CD4-positive, alpha-beta T cell (primary cell): ENCODE data around the gene KDM2B. TPM values are rescaled to one million over a fixed set of nuclear protein-coding genes. Genes with fewer than 3 reads are reported as not detected.

Experiments
- ATAC-seq: fragments of 200-7000 bp; cut with Tn5 transposase; one replicate; pipeline ENCODE4 v1.10.0; 2022; ENCODE audit warnings: mild to moderate bottlenecking; ENCODE audit not compliant: poor library complexity
- CTCF ChIA-PET: fragments of 350-600 bp; sonication (Branson Sonifier 250); formaldehyde crosslinking; loops from one replicate; lab custom pipeline; 2021; ENCODE audit warnings: antibody characterized with exemption, inconsistent platforms; lab: Charles Lee
- POLR2A ChIA-PET: fragments of 350-600 bp; sonication (Branson Sonifier 250); formaldehyde crosslinking; loops from one replicate; lab custom pipeline; 2021; ENCODE audit warnings: antibody characterized with exemption, inconsistent platforms; lab: Charles Lee
- DNase-seq, 14 experiments: peaks; one replicate each; pipeline ENCODE4 v3.0.0-alpha.2; 2013 to 2020; ENCODE audit warnings: mixed read lengths in 2 of 14
- H3K27ac ChIP-seq, 2 donors: one replicate each; pipeline versions ENCODE4 v1.5.1 to v1.7.0; 2013; ENCODE audit warnings: low read length in 2 of 2, low read depth in 1 of 2, mild to moderate bottlenecking in 1 of 2
- H3K27me3 ChIP-seq, 2 experiments: 1 replicate in 1 of 2; 2 replicates in 1 of 2; pipeline versions ENCODE4 v1.6.1 to v1.7.0; 2013; ENCODE audit warnings: low read length in 2 of 2, control low read depth in 1 of 2, mild to moderate bottlenecking in 1 of 2, moderate library complexity in 1 of 2; ENCODE audit not compliant: insufficient read depth in 2 of 2, control insufficient read depth in 1 of 2
- H3K36me3 ChIP-seq: one replicate; pipeline ENCODE4 v1.6.1; 2013; ENCODE audit warnings: low read length, control low read depth; ENCODE audit not compliant: insufficient read depth
- H3K4me1 ChIP-seq: one replicate; pipeline ENCODE4 v1.6.1; 2013; ENCODE audit warnings: low read length, control low read depth; ENCODE audit not compliant: insufficient read depth
- H3K4me3 ChIP-seq: one replicate; pipeline ENCODE4 v1.5.1; 2013; ENCODE audit warnings: mild to moderate bottlenecking, low read length, moderate library complexity
- H3K9me3 ChIP-seq, 2 experiments: 1 replicate in 1 of 2; 2 replicates in 1 of 2; pipeline versions ENCODE4 v1.6.1 to v1.7.0; 2013; ENCODE audit warnings: low read length in 2 of 2, mild to moderate bottlenecking in 2 of 2, control low read depth in 1 of 2, moderate library complexity in 1 of 2; ENCODE audit not compliant: control insufficient read depth in 1 of 2, insufficient read depth in 1 of 2
- H3K27ac Mint-ChIP-seq: one replicate; pipeline ENCODE4 v1.8.0; 2020; ENCODE audit warnings: mixed read lengths
- H3K27me3 Mint-ChIP-seq: one replicate; pipeline ENCODE4 v1.8.0; 2021; ENCODE audit warnings: mixed read lengths
- H3K36me3 Mint-ChIP-seq: one replicate; pipeline ENCODE4 v1.8.0; 2021; ENCODE audit warnings: low read depth, mixed read lengths
- H3K4me1 Mint-ChIP-seq: one replicate; pipeline ENCODE4 v1.8.0; 2021; ENCODE audit warnings: low read depth, mixed read lengths
- H3K4me3 Mint-ChIP-seq: one replicate; pipeline ENCODE4 v1.8.0; 2020; ENCODE audit warnings: mild to moderate bottlenecking, mixed read lengths
- H3K9me3 Mint-ChIP-seq: one replicate; pipeline ENCODE4 v1.8.0; 2020; ENCODE audit warnings: mixed read lengths
- CTCF ChIP-seq: fragments of 200-600 bp; IDR thresholded peaks from one replicate; pipeline ENCODE4 v1.8.0; 2022; ENCODE audit warnings: antibody characterized with exemption, mild to moderate bottlenecking
- intact Hi-C, 2 experiments: fragments of 100-400 bp; cut with DNase I in 1 of 2; cut with micrococcal nuclease in 1 of 2; formaldehyde crosslinking; loops; one replicate each; pipeline versions ENCODE4 v1.15.1 to v1.9.0; 2023 to 2025; cut with DNase I, micrococcal nuclease
- total RNA-seq, 174 experiments: library from RNA in 2 of 174; stranded (reverse) in 2 of 174; gene quantifications; one replicate each; pipeline ENCODE4 v1.2.3 and lab custom pipeline; 2021 to 2026

The KDM2B gene
- total RNA-seq, 2 experiments from 2014 or later = 60.4 to 62.6 TPM

DNA sequence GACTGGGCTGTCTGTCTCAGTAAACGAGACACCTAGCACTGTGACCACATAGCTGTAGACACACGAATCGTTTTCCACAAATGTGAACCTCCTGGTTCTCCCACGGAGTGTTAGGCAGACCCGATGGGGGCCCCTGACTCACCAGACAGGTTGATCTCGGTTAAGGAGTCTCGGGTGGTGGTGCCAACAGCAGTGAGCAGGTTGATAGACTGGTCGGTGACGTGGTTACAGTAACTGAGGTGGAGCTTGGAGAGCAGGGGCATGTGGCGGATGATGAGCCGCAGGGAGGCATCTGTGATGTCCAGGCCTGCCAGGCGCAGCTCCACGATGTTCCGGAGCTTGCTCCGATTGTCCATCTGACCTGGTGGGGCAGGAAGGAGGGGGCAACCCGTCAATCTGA is 141.1 kb downstream of the KDM2B start:
- no peak for TF ChIP-seq CTCF
- ChIA-PET CTCF (no interaction called here), POLR2A (interaction anchor here (1.3 kb wide), 1 partner anchor 22 kb away, joined by 3 read pairs; no protein-coding TSS in a partner anchor)
- ATAC-seq = no peak
- Mint-ChIP-seq H3K9me3 (no peaks in the 10 kb centered on the region), H3K27ac (no peak overlapping the region), H3K36me3 (peaks cover 77% of the 10 kb centered on the region), H3K27me3 (no peaks in the 10 kb centered on the region), H3K4me3 (no peak overlapping the region), H3K4me1 (peaks cover 4% of the 10 kb centered on the region)
- H3K4me1 ChIP-seq = no peaks in the 10 kb centered on the region
- intact Hi-C loops = loop anchor here in 1 of 2 experiments (5.0 kb wide), 1 partner anchor 87 kb away; the partner anchor contains the start of gene ANAPC5
- H3K9me3 ChIP-seq = no peaks in the 10 kb centered on the region
- H3K27ac ChIP-seq = no peak overlapping the region
- no peak overlapping the region for H3K4me3 ChIP-seq
- H3K27me3 ChIP-seq = no peaks in the 10 kb centered on the region
- no peak for DNase-seq
- H3K36me3 ChIP-seq = peaks cover 82% of the 10 kb centered on the region

DNA sequence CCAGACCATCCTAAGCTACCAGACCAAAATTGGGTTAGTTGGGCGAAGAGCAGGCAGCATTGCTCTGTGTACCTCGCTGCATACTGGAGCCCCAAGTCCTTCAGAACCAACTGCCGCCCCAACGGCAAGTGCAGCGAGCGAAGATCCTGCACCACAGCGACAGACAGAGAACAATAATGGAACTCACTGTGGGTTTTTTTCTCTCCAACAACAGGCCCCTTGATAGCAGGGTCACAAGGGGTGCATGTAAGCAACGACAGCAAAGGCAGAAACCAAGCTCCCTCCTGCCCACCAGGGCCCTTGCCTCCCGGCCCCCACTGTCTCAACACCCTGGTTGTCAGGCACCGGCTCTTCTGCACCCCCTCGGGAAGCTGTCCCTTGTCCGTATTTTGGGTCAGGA is 141.9 kb downstream of the KDM2B start:
- Histone ChIP-seq H3K4me1 (no peaks in the 10 kb centered on the region), H3K27me3 (no peaks in the 10 kb centered on the region), H3K9me3 (no peaks in the 10 kb centered on the region), H3K36me3 (peaks cover 77% of the 10 kb centered on the region), H3K4me3 (no peak overlapping the region), H3K27ac (no peak overlapping the region)
- Mint-ChIP-seq H3K4me1 (peaks cover 4% of the 10 kb centered on the region), H3K36me3 (peaks cover 81% of the 10 kb centered on the region), H3K4me3 (no peak overlapping the region), H3K27ac (no peak overlapping the region), H3K27me3 (no peaks in the 10 kb centered on the region), H3K9me3 (no peaks in the 10 kb centered on the region)
- ATAC-seq = no peak
- DNase-seq = no peak
- TF ChIP-seq CTCF = no peak
- POLR2A ChIA-PET = interaction anchor here (1.3 kb wide), 1 partner anchor 23 kb away, joined by 3 read pairs; no protein-coding TSS in a partner anchor
- intact Hi-C loops = no loop called here
- CTCF ChIA-PET = no interaction called here

DNA sequence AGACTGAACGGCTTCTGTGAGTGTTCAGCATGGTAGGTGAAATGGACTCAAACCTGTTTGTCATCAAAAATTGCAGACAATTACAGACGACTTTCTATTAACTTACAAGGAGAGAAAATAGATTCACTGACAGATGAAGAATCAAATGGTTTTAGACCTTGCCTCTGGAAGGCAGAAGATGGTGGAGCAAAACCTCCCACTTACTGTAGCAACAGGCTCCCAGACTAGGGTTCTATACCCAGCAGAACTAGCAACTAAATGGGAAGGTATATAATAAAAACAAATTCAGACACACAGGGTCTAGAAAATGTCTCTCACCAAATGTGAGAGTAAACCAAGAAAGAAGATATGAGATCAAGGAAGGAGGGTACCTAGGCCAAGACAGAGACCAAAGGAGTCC is 144.1 kb downstream of the KDM2B start:
- H3K4me1 ChIP-seq = no peaks in the 10 kb centered on the region
- no peak for TF ChIP-seq CTCF
- H3K9me3 Mint-ChIP-seq = no peaks in the 10 kb centered on the region
- no peak overlapping the region for H3K4me3 ChIP-seq
- peaks cover 74% of the 10 kb centered on the region for H3K36me3 ChIP-seq
- H3K36me3 Mint-ChIP-seq = peaks cover 92% of the 10 kb centered on the region
- no peaks in the 10 kb centered on the region for H3K27me3 Mint-ChIP-seq
- ChIA-PET POLR2A (no interaction called here), CTCF (no interaction called here)
- intact Hi-C loops = no loop called here
- no peaks in the 10 kb centered on the region for H3K9me3 ChIP-seq
- no peak for DNase-seq
- no peaks in the 10 kb centered on the region for H3K27me3 ChIP-seq
- H3K4me1 Mint-ChIP-seq = no peaks in the 10 kb centered on the region
- no peak overlapping the region for H3K27ac Mint-ChIP-seq
- H3K27ac ChIP-seq = no peak overlapping the region
- H3K4me3 Mint-ChIP-seq = no peak overlapping the region
- no peak for ATAC-seq
